Muscle of back (tissue), 11 donors: Measurements from ENCODE around the gene ACVR1. TPM values are rescaled to one million over a fixed set of nuclear protein-coding genes. Genes with fewer than 3 reads are reported as not detected.
"Not testable (repeated sequence)": the region's sequence is repeated elsewhere in the genome, so short reads cannot be mapped to it uniquely, and the experiment has no call there.

Experiments
- DNase-seq, 3 donors: peaks; one replicate each; pipeline versions ENCODE4 v3.0.0 to v3.0.0-alpha.2; 2013
- polyA plus RNA-seq, 10 donors: library from polyadenylated mRNA; unstranded; fragments of 120-200 nt; gene quantifications; one replicate each; pipeline ENCODE4 v1.2.1, GENCODE V29; 2013; ENCODE audit not compliant: insufficient read length in 10 of 10

The ACVR1 gene
- polyA plus RNA-seq, 10 donors: 23.4 to 37.0 (median 30.0) TPM

GRCh38 chr2:157830696-157831570 lies 45.2 kb downstream of the ACVR1 start:
- DNase-seq: no peak

GRCh38 chr2:157830266-157830665 lies 45.9 kb downstream of the ACVR1 start:
- no peak for DNase-seq

GRCh38 chr2:157827377-157827776 lies 48.8 kb downstream of the ACVR1 start:
- no peak for DNase-seq

GRCh38 chr2:157826644-157827043 lies 49.5 kb downstream of the ACVR1 start:
- not testable (repeated sequence) for DNase-seq

GRCh38 chr2:157825885-157826284 lies 50.2 kb downstream of the ACVR1 start:
- no peak for DNase-seq

- DNase-seq: no peak
These were observed 53.1 kb downstream of the ACVR1 start for GRCh38 chr2:157822993-157823392.

GRCh38 chr2:157822533-157822932 lies 53.6 kb downstream of the ACVR1 start:
- no peak for DNase-seq

GRCh38 chr2:157821519-157822131 lies 54.5 kb downstream of the ACVR1 start:
- peak in 1 of 3 donors; percentile 44 for DNase-seq

- peak in 1 of 3 donors; percentile 53 for DNase-seq
These were observed 55.9 kb downstream of the ACVR1 start for GRCh38 chr2:157820193-157820592.

- DNase-seq: no peak
These were observed 56.4 kb downstream of the ACVR1 start for GRCh38 chr2:157819761-157820160.

- no peak for DNase-seq
These were observed 57.9 kb downstream of the ACVR1 start for GRCh38 chr2:157818227-157818626.

- DNase-seq: no peak
These were observed 60.7 kb downstream of the ACVR1 start for GRCh38 chr2:157815421-157815820.

- no peak for DNase-seq
These were observed 62.7 kb downstream of the ACVR1 start for GRCh38 chr2:157813467-157813866.

- DNase-seq: no peak
These were observed 66.1 kb downstream of the ACVR1 start for GRCh38 chr2:157810037-157810436.

- no peak for DNase-seq
These were observed 66.9 kb downstream of the ACVR1 start for GRCh38 chr2:157809212-157809611.

- DNase-seq: no peak
These were observed 67.7 kb downstream of the ACVR1 start for GRCh38 chr2:157808421-157808820.

- no peak for DNase-seq
These were observed 69.6 kb downstream of the ACVR1 start for GRCh38 chr2:157806426-157807077.

GRCh38 chr2:157805519-157805918 lies 70.6 kb downstream of the ACVR1 start:
- no peak for DNase-seq

GRCh38 chr2:157804355-157804754 lies 71.8 kb downstream of the ACVR1 start:
- DNase-seq: no peak

GRCh38 chr2:157803952-157804351 lies 72.2 kb downstream of the ACVR1 start:
- peak in 1 of 3 donors; percentile 38 for DNase-seq

- DNase-seq: peak in 1 of 3 donors; percentile 61
These were observed 72.7 kb downstream of the ACVR1 start for GRCh38 chr2:157803476-157803875.

GRCh38 chr2:157800838-157801495 lies 75.2 kb downstream of the ACVR1 start:
- no peak for DNase-seq
